Neuronal stem cell (in vitro differentiated cells): Measurements from ENCODE around the gene CMIP.
A peak's percentile ranks its signal among the peaks of the same experiment; 100 is the strongest.

Experiments
- DNase-seq: peaks from one replicate; pipeline ENCODE4 v3.0.0-alpha.2; 2013; ENCODE audit warnings: low spot score
- H2AFZ ChIP-seq: one replicate; pipeline ENCODE4 v1.6.1; 2013; ENCODE audit warnings: mild to moderate bottlenecking, low read length, inconsistent platforms
- H2AK5ac ChIP-seq: 2 replicates; pipeline ENCODE4 v1.6.1; 2013; ENCODE audit warnings: low read depth, mild to moderate bottlenecking, inconsistent platforms, low read length, moderate library complexity, mixed read lengths
- H2BK120ac ChIP-seq: 2 replicates; pipeline ENCODE4 v1.6.1; 2013; ENCODE audit warnings: low read depth, mild to moderate bottlenecking, inconsistent platforms, low read length, moderate library complexity, mixed read lengths
- H2BK12ac ChIP-seq: one replicate; pipeline ENCODE4 v1.6.1; 2013; ENCODE audit warnings: low read length, inconsistent platforms
- H2BK15ac ChIP-seq: 2 replicates; pipeline ENCODE4 v1.6.1; 2013; ENCODE audit warnings: mild to moderate bottlenecking, low read length, inconsistent platforms, mixed read lengths
- H2BK5ac ChIP-seq: one replicate; pipeline ENCODE4 v1.6.1; 2013; ENCODE audit warnings: inconsistent platforms, mild to moderate bottlenecking, low read length, moderate library complexity
- H3K14ac ChIP-seq: one replicate; pipeline ENCODE4 v1.6.1; 2013; ENCODE audit warnings: low read length, inconsistent platforms
- H3K18ac ChIP-seq: 2 replicates; pipeline ENCODE4 v1.6.1; 2013; ENCODE audit warnings: low read length, inconsistent platforms
- H3K23ac ChIP-seq: 2 replicates; pipeline ENCODE4 v1.6.1; 2013; ENCODE audit warnings: low read depth, mild to moderate bottlenecking, mixed read lengths, low read length, inconsistent platforms; ENCODE audit not compliant: poor library complexity
- H3K27ac ChIP-seq: replicated peaks from 3 replicates; pipeline ENCODE4 v1.5.1; 2013; ENCODE audit warnings: low read length, inconsistent platforms
- H3K27me3 ChIP-seq, 3 experiments: 2 replicates each; pipeline ENCODE4 v1.6.1; 2013; ENCODE audit warnings: low read length in 3 of 3, mild to moderate bottlenecking in 2 of 3, inconsistent platforms in 1 of 3, low read depth in 1 of 3, mixed read lengths in 1 of 3, moderate library complexity in 1 of 3; ENCODE audit not compliant: control insufficient read depth in 3 of 3, insufficient read depth in 3 of 3
- H3K36me3 ChIP-seq, 2 donors: replicated peaks in 1 of 2; 2 replicates each; pipeline ENCODE4 v1.6.1; 2013; ENCODE audit warnings: low read length in 2 of 2; ENCODE audit not compliant: control insufficient read depth in 2 of 2, insufficient read depth in 2 of 2
- H3K4ac ChIP-seq: 2 replicates; pipeline ENCODE4 v1.6.1; 2013; ENCODE audit warnings: inconsistent platforms, mild to moderate bottlenecking, low read length, moderate library complexity
- H3K4me1 ChIP-seq, 2 donors: 1 replicate in 1 of 2; 2 replicates in 1 of 2; pipeline ENCODE4 v1.6.1; 2013; ENCODE audit warnings: low read length in 2 of 2, low read depth in 1 of 2; ENCODE audit not compliant: control insufficient read depth in 2 of 2, insufficient read depth in 1 of 2
- H3K4me2 ChIP-seq: one replicate; pipeline ENCODE4 v1.6.1; 2013; ENCODE audit warnings: mild to moderate bottlenecking, low read length, inconsistent platforms; ENCODE audit not compliant: insufficient read depth, poor library complexity, severe bottlenecking
- H3K4me3 ChIP-seq, 2 donors: 2 replicates each; pipeline ENCODE4 v1.5.1; 2013; ENCODE audit warnings: low read length in 2 of 2, mild to moderate bottlenecking in 2 of 2, inconsistent platforms in 1 of 2, moderate library complexity in 1 of 2
- H3K79me1 ChIP-seq: one replicate; pipeline ENCODE4 v1.6.1; 2013; ENCODE audit warnings: low read depth, mild to moderate bottlenecking, inconsistent platforms, low read length, moderate library complexity
- H3K9ac ChIP-seq: one replicate; pipeline ENCODE4 v1.6.1; 2013; ENCODE audit warnings: mild to moderate bottlenecking, low read depth, low read length, inconsistent platforms; ENCODE audit not compliant: poor library complexity
- H3K9me3 ChIP-seq, 2 donors: replicated peaks in 1 of 2; 2 replicates each; pipeline versions ENCODE3 to v1.6.1; 2013; ENCODE audit warnings: low read length in 2 of 2, mild to moderate bottlenecking in 2 of 2, inconsistent platforms in 1 of 2, low read depth in 1 of 2, mixed read lengths in 1 of 2, moderate library complexity in 1 of 2; ENCODE audit not compliant: control insufficient read depth in 2 of 2, insufficient read depth in 1 of 2
- H4K8ac ChIP-seq: one replicate; pipeline ENCODE4 v1.6.1; 2013; ENCODE audit warnings: low read depth, mild to moderate bottlenecking, inconsistent platforms, low read length, moderate library complexity
- H4K91ac ChIP-seq: one replicate; pipeline ENCODE4 v1.6.1; 2013; ENCODE audit warnings: low read length, low read depth, mild to moderate bottlenecking, inconsistent platforms; ENCODE audit not compliant: poor library complexity
- WGBS, 2 donors: extraction: QIAGEN DNeasy Blood & Tissue Kit; methylation state at CpG; one replicate each; pipeline ENCODE4 v1.1.7; 2013; ENCODE audit warnings: missing lambda C conversion rate in 2 of 2, mixed read lengths in 1 of 2; ENCODE audit not compliant: insufficient read length in 2 of 2, insufficient replicate concordance in 1 of 2; ENCODE audit errors: extremely low coverage in 2 of 2; 5-methylcytosine and 5-hydroxymethylcytosine counted together

Gene CMIP

DNA sequence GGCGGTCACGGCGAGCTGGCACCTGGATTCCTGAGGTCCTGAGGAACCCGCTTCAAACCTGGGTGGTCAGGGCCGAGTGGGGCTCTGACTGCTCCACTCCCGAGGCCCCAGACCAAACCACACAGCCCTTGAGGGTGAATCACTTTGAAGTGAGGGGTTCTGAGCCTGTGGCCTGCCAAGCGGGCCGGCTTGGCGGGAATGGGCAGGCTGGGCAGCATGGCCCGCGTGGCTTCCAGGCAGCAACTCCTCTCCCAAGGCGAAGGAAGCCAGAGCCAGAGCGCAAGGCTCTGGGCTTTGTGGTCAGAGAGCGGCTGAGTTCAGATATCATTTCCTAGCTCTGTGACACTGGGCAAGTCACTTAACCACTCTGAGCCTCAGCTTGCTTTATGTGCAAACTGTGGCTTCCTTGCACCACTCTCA lies 42.7 kb downstream of the CMIP start:
- no peaks in the 10 kb centered on the region for H3K9me3 ChIP-seq
- no peak overlapping the region for H2BK5ac ChIP-seq
- peaks cover 0 to 2% of the 10 kb centered on the region in 2 donors for H3K36me3 ChIP-seq
- peaks cover 21% of the 10 kb centered on the region for H3K79me1 ChIP-seq
- no peak overlapping the region for H4K91ac ChIP-seq
- peak overlapping the region; percentile 25 for H3K18ac ChIP-seq
- H2BK12ac ChIP-seq, result no peak overlapping the region
- H3K14ac ChIP-seq, result peak overlapping the region; percentile 58
- H2AK5ac ChIP-seq, result no peak overlapping the region
- no peaks in the 10 kb centered on the region for H3K27me3 ChIP-seq
- H3K27ac ChIP-seq, result no peak overlapping the region
- no peak overlapping the region for H3K4me3 ChIP-seq
- H2BK15ac ChIP-seq, result no peak overlapping the region
- H3K4me1 ChIP-seq, result peaks cover 8 to 18% of the 10 kb centered on the region in 2 donors
- no peak overlapping the region for H2BK120ac ChIP-seq
- no peak overlapping the region for H3K9ac ChIP-seq
- no peak overlapping the region for H3K23ac ChIP-seq
- no peak for DNase-seq
- no CpG with 5 or more reads among the region's 14 CpGs for WGBS, 2 donors
- no peak overlapping the region for H3K4me2 ChIP-seq
- H3K4ac ChIP-seq, result no peak overlapping the region
- no peak overlapping the region for H2AFZ ChIP-seq
- H4K8ac ChIP-seq, result no peak overlapping the region

DNA sequence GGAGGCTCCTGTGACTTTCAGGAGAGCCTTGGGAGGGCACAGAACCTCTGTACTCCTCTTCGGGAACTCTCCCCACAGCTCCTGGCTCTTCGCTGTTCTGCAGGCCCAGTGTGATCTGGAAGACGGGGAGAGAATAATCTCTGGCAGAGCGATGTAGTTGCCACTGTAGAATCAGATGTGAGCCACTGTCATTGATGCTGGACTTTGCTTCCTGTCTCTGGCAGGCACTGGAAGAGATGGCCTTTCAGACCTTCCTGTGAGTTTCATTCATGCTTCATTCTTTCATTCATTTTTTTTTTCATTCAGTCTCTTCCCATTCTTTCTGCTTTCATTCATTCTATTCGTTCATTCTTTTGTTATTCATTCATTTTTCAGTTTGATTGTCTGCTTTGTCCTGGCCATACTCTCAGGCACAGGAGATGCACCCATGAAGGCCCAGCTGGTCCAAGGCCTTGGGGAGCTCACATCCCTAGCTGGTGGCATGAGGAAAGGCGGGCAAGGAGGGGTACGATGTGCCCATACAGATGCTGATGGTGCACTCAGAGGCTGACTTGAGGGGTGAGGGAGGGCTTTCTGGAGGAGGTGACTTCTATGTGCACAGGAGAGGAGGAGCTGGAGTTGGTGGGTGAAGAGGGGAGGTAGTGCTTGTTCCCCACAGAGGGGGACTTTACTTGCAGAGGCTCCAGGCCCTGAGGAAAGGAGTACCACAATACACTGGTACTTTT lies 44.2 kb downstream of the CMIP start:
- H3K79me1 ChIP-seq, result peaks cover 25% of the 10 kb centered on the region
- H3K9me3 ChIP-seq, result no peaks in the 10 kb centered on the region
- no peak overlapping the region for H3K18ac ChIP-seq
- H2BK120ac ChIP-seq, result peak overlapping the region; percentile 11
- H3K9ac ChIP-seq, result peak overlapping the region; percentile 75
- no peak for DNase-seq
- no peaks in the 10 kb centered on the region for H3K27me3 ChIP-seq
- H2BK15ac ChIP-seq, result no peak overlapping the region
- no CpG with 5 or more reads among the region's 7 CpGs for WGBS, 2 donors
- H3K4me1 ChIP-seq, result peaks cover 18 to 29% of the 10 kb centered on the region in 2 donors
- H4K8ac ChIP-seq, result no peak overlapping the region
- no peak overlapping the region for H3K14ac ChIP-seq
- H2BK12ac ChIP-seq, result no peak overlapping the region
- no peak overlapping the region for H3K27ac ChIP-seq
- no peak overlapping the region for H4K91ac ChIP-seq
- no peak overlapping the region for H3K4ac ChIP-seq
- no peak overlapping the region for H3K4me3 ChIP-seq
- peak overlapping the region; percentile 58 for H3K23ac ChIP-seq
- no peak overlapping the region for H2AK5ac ChIP-seq
- H3K4me2 ChIP-seq, result no peak overlapping the region
- H2AFZ ChIP-seq, result no peak overlapping the region
- H2BK5ac ChIP-seq, result no peak overlapping the region
- H3K36me3 ChIP-seq, result peaks cover 0 to 4% of the 10 kb centered on the region in 2 donors

DNA sequence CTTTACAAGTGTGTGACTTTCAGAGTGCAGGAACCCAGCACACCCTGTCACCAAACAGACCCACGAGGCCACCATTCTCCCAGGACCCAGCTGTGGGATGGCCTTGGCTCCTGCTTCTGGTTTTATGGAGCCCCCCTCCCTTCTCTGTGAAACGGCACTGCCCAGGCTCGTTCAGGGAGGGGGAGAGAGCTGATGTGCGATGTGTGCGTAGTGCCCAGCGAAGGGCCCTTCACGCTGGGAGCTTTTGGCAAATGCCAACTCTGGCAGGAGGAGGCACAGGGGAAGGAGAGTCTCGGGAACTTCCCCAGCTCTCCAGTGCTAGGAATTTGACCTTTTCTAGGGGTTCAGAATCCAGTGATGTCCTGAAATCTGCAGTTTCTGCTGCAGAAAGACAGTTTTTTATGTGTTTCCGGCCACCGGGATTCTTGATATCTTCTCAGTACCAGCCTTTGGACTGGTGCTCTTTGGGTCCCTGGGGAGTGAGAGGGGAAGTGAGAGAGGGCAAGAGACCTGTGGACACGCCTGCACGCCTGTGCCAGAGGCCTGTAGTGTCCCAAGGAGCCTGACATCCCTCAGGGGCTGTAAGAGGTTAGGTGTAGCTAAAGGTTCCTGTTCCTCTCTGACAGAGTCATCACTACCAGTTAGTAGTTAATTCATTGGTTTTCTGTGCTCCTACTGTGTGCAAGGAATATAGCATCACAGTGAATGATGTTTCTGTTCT lies 45.1 kb downstream of the CMIP start:
- H2BK5ac ChIP-seq, result no peak overlapping the region
- H2BK12ac ChIP-seq, result no peak overlapping the region
- no peak overlapping the region for H2AFZ ChIP-seq
- H3K27me3 ChIP-seq, result no peaks in the 10 kb centered on the region
- no peaks in the 10 kb centered on the region for H3K9me3 ChIP-seq
- H4K91ac ChIP-seq, result no peak overlapping the region
- H3K4me2 ChIP-seq, result no peak overlapping the region
- WGBS, 2 donors, result no CpG with 5 or more reads among the region's 12 CpGs
- no peak overlapping the region for H3K4me3 ChIP-seq
- peak overlapping the region; percentile 46 for H3K9ac ChIP-seq
- no peak for DNase-seq
- no peak overlapping the region for H2BK120ac ChIP-seq
- H3K23ac ChIP-seq, result no peak overlapping the region
- no peak overlapping the region for H2AK5ac ChIP-seq
- peaks cover 18 to 30% of the 10 kb centered on the region in 2 donors for H3K4me1 ChIP-seq
- no peak overlapping the region for H3K4ac ChIP-seq
- H3K18ac ChIP-seq, result peak overlapping the region; percentile 74
- H4K8ac ChIP-seq, result no peak overlapping the region
- peaks cover 0 to 4% of the 10 kb centered on the region in 2 donors for H3K36me3 ChIP-seq
- no peak overlapping the region for H3K27ac ChIP-seq
- no peak overlapping the region for H3K14ac ChIP-seq
- H3K79me1 ChIP-seq, result peaks cover 18% of the 10 kb centered on the region
- no peak overlapping the region for H2BK15ac ChIP-seq

DNA sequence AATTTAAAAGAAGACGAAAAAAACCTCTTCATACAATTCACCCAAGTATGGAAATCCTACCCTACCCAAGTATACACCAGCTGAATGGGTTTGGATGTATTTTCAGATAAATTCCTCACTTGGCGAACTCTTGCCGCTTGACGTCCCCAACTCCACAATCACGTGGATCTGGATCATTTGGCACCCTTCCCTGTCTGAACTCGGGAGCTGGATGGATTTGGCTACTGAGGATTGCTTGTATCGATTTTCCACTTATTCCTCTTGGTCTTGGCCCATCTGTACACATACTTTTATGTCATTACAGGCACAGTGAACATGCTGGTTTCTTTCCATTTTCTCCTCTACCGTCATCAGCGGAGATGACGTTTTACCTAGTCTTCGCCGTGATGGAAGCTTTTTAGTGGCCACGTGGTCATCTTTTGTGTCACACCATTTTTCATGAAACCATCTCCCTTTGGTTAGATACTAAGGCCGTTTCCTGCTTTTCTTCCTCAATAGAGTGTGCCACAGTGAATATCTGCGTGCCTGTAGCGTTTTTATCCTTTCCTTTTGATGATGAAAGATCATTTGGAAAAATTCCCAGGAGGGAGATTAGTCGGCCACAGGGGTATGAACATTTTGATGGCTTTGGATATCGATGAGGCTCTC lies 47.1 kb downstream of the CMIP start:
- Histone ChIP-seq H3K9ac (no peak overlapping the region), H4K8ac (no peak overlapping the region), H2AFZ (no peak overlapping the region), H3K9me3 (no peaks in the 10 kb centered on the region), H2BK120ac (no peak overlapping the region), H3K14ac (no peak overlapping the region), H4K91ac (no peak overlapping the region), H2BK12ac (no peak overlapping the region), H3K4me2 (no peak overlapping the region), H3K4me3 (no peak overlapping the region), H3K36me3 (peaks cover 0 to 2% of the 10 kb centered on the region in 2 donors), H3K27ac (no peak overlapping the region), H3K23ac (no peak overlapping the region), H2BK15ac (no peak overlapping the region), H3K4me1 (peaks cover 18 to 31% of the 10 kb centered on the region in 2 donors), H2AK5ac (no peak overlapping the region), H2BK5ac (no peak overlapping the region), H3K27me3 (no peaks in the 10 kb centered on the region), H3K18ac (no peak overlapping the region), H3K79me1 (peaks cover 13% of the 10 kb centered on the region), H3K4ac (no peak overlapping the region)
- no CpG with 5 or more reads among the region's 18 CpGs for WGBS, 2 donors
- no peak for DNase-seq
